Type B pancreatic cell (in vitro differentiated cells): ENCODE measurements around the gene LRFN2. TPM values are rescaled to one million over a fixed set of nuclear protein-coding genes. Genes with fewer than 3 reads are reported as not detected.

Source experiments
- DNase-seq: peaks from one replicate; pipeline ENCODE4 v3.0.0; 2021; ENCODE audit warnings: mixed read lengths; ENCODE audit not compliant: unreplicated experiment; ENCODE audit errors: extremely low spot score
- H3K27ac Mint-ChIP-seq: 2 replicates; pipeline ENCODE4 v1.8.0; 2021; ENCODE audit warnings: mild to moderate bottlenecking, mixed read lengths
- H3K27me3 Mint-ChIP-seq: 2 replicates; pipeline ENCODE4 v1.8.0; 2021; ENCODE audit warnings: mixed read lengths
- H3K36me3 Mint-ChIP-seq: 2 replicates; pipeline ENCODE4 v1.8.0; 2021; ENCODE audit warnings: mixed read lengths
- H3K4me1 Mint-ChIP-seq: one replicate; pipeline ENCODE4 v1.8.0; 2021; ENCODE audit warnings: mixed read lengths; ENCODE audit not compliant: unreplicated experiment
- H3K4me3 Mint-ChIP-seq: 2 replicates; pipeline ENCODE4 v1.8.0; 2021; ENCODE audit warnings: mild to moderate bottlenecking, mixed read lengths
- H3K9me3 Mint-ChIP-seq: 2 replicates; pipeline ENCODE4 v1.8.0; 2021; ENCODE audit warnings: mixed read lengths
- total RNA-seq: library from RNA; stranded (reverse); gene quantifications from 2 replicates; pipeline ENCODE4 v1.2.1, GENCODE V29; 2021; ENCODE audit warnings: low replicate concordance
- TF ChIP-seq, protein P1 (sequence below): fragments of 200-600 bp; sonication (generic); conservative IDR thresholded peaks from 2 replicates; pipeline ENCODE4 v1.5.0; 2021; ENCODE audit warnings: antibody characterized with exemption, mild to moderate bottlenecking

The LRFN2 gene
- total RNA-seq, 1 donor from 2014 or later, result 3.4 TPM

DNA sequence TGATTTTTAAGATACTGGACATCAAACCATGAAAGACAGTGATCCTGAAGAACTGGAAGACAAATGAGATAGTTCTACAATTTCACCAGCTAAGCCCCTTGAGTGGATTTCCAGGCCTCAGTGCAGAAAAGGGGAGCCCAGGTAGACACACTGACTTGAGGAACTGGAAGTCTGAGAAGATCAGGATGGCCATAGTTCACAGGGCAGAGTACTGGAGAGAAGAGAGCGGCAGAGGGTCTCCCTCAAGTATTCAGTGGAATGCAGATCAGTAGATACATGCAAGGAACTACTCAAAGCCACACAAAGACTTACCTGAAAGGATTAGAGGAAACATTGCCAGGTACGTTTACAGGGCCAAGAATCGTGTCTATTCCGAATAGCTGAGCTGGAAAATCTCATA lies 224.3 kb downstream of the LRFN2 start:
- no peaks in the 10 kb centered on the region for H3K36me3 Mint-ChIP-seq
- no peak overlapping the region for H3K27ac Mint-ChIP-seq
- TF ChIP-seq, protein P1, sequence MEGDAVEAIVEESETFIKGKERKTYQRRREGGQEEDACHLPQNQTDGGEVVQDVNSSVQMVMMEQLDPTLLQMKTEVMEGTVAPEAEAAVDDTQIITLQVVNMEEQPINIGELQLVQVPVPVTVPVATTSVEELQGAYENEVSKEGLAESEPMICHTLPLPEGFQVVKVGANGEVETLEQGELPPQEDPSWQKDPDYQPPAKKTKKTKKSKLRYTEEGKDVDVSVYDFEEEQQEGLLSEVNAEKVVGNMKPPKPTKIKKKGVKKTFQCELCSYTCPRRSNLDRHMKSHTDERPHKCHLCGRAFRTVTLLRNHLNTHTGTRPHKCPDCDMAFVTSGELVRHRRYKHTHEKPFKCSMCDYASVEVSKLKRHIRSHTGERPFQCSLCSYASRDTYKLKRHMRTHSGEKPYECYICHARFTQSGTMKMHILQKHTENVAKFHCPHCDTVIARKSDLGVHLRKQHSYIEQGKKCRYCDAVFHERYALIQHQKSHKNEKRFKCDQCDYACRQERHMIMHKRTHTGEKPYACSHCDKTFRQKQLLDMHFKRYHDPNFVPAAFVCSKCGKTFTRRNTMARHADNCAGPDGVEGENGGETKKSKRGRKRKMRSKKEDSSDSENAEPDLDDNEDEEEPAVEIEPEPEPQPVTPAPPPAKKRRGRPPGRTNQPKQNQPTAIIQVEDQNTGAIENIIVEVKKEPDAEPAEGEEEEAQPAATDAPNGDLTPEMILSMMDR, result no peak
- no peaks in the 10 kb centered on the region for H3K4me1 Mint-ChIP-seq
- DNase-seq, result no peak
- H3K9me3 Mint-ChIP-seq, result no peaks in the 10 kb centered on the region
- H3K27me3 Mint-ChIP-seq, result peaks cover 4% of the 10 kb centered on the region
- no peak overlapping the region for H3K4me3 Mint-ChIP-seq

DNA sequence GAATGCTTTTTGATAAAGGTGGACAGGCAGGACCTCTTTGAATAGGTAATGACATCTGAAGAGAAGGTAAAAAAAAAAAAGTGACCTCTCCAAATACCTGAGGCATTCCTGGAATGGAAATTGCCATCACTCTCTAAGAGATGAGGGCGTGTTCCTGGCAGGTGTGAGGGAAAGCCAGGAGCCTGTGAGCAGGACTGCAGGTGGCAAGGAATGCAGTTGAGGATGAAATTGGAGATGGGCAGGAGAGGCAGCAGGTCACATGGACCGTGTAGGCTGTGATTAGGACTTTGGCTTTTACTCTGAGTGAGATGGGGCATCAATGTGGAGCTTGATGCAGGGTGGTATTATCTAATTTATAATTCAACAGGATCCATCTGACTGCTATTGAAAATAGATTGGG lies 227.4 kb downstream of the LRFN2 start:
- Mint-ChIP-seq H3K36me3 (no peaks in the 10 kb centered on the region), H3K4me1 (no peaks in the 10 kb centered on the region), H3K9me3 (no peaks in the 10 kb centered on the region), H3K27me3 (peaks cover 4% of the 10 kb centered on the region), H3K4me3 (no peak overlapping the region), H3K27ac (no peak overlapping the region)
- TF ChIP-seq, protein P1, result no peak
- peak; percentile 34 for DNase-seq

DNA sequence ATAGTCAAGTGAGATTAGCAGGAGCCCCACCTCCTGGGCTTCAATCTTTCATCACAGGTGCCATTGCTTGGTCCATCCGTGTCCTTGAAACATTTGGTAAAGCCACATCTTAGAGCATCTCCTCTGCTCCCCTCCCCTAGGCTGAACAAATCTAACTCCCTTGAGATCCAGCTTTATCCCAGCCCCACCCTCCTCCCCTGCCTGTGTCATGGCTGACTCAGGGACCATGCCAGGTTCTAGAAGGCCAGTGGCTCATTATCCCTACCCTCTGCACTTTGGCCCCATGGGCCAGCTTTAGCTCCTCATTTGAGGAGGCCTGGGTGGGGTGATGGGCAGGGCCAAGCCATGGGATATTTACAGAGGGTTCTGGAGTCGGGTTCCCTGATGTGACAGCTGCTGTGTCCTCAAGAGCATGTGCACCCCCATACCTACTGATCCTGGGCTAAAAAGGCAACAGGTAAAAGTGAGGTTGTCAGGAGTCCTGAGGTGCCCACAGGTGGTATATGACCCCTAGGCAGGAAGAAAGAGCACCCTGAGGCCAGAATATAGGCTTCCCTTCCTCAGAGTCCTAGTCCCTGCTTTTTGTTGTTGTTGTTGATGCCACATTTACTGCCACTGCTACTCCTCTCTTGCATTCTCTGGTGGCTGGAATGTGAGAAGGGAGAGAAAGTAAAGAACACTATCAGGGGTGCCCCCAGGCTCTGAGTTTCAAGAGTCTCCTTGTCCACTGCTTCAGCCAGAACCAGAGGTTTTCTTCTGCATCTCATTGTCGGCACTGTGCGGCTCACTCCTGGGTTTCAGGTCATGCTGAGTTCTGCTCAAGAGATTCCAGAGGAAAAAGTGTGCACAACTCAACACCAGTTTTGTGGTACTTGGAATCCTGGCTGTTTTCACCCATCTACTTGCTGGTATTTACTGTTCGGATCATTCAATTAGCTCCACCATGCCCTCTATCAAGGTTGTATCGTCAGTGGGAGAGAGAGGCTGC lies 228.4 kb downstream of the LRFN2 start:
- peak; percentile 40 for DNase-seq
- Mint-ChIP-seq H3K36me3 (no peaks in the 10 kb centered on the region), H3K27me3 (peaks cover 4% of the 10 kb centered on the region), H3K4me3 (no peak overlapping the region), H3K9me3 (no peaks in the 10 kb centered on the region), H3K4me1 (no peaks in the 10 kb centered on the region), H3K27ac (no peak overlapping the region)
- TF ChIP-seq, protein P1, result no peak

DNA sequence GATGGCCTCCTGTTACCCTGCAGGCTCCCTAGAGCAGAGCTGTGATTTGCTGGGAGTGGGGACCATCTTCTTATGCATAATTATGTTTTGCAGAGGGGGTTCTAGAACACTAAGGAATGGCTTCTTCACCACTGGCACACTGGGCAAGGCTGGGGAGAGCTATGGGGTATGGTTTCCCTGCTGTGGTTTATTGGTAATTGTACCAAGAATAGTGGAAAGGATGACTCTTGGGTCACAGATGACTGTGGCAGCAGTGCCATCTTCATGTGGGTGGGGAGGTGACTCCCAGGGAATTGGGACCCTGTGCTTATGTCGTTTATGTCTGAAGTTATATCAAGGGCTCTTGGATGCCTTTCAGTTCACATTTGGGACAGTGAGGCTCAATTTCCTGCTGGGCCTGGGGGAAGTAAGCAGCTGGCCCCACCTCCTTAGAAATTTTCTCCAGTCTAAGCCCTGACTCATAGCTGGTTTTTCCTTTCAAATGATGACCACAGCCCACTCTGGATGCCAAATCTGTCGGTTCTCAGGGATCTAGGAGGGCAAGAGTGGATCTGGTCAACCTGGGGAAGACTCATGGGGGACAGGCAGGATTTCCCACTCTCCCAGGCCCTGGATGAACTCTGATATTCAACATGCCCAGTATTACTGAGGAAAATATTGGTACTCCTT lies 230.8 kb downstream of the LRFN2 start:
- no peaks in the 10 kb centered on the region for H3K36me3 Mint-ChIP-seq
- H3K27ac Mint-ChIP-seq, result no peak overlapping the region
- H3K4me3 Mint-ChIP-seq, result no peak overlapping the region
- TF ChIP-seq, protein P1, result no peak
- H3K4me1 Mint-ChIP-seq, result no peaks in the 10 kb centered on the region
- H3K27me3 Mint-ChIP-seq, result peaks cover 4% of the 10 kb centered on the region
- peak; percentile 27 for DNase-seq
- H3K9me3 Mint-ChIP-seq, result no peaks in the 10 kb centered on the region

DNA sequence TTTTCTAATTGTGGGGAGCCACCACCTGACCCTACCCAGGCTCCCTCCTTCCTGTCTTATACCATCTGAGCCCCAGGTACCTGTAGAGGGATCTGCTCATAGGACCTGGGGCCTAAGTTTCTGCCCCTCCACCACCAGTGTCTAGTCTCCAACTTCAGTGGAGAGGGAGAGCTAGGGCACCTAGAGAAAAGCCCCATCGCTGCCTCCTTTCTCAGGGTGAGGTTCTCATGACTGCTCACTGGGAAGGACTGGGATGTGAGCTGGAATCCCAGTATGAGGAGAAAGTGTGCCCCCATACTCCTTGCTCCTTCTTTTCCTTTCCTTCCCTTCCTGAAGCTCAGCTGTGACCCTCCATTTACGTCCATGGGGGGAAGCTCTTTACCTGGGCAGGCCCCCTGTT lies 231.6 kb downstream of the LRFN2 start:
- Mint-ChIP-seq H3K4me3 (no peak overlapping the region), H3K27me3 (peaks cover 4% of the 10 kb centered on the region), H3K9me3 (no peaks in the 10 kb centered on the region), H3K4me1 (no peaks in the 10 kb centered on the region), H3K36me3 (no peaks in the 10 kb centered on the region), H3K27ac (no peak overlapping the region)
- peak; percentile 32 for DNase-seq
- TF ChIP-seq, protein P1, result no peak
